Parathyroid adenoma (tissue), 2 donors: ENCODE data around the gene YWHAQ.

Experiments
- H2AFZ ChIP-seq: fragments of 300-600 bp; sonication (generic); one replicate; pipeline ENCODE4 v1.7.0; 2017; ENCODE audit warnings: antibody characterized with exemption, mild to moderate bottlenecking
- H3K27ac ChIP-seq: fragments of 300-600 bp; sonication (generic); one replicate; pipeline ENCODE4 v1.7.0; 2017
- H3K27me3 ChIP-seq: fragments of 300-600 bp; sonication (generic); one replicate; pipeline ENCODE4 v1.7.0; 2017; ENCODE audit warnings: low read length; ENCODE audit not compliant: control insufficient read depth, insufficient read depth
- H3K36me3 ChIP-seq: fragments of 300-600 bp; sonication (generic); one replicate; pipeline ENCODE4 v1.7.0; 2017; ENCODE audit warnings: low read length; ENCODE audit not compliant: control insufficient read depth, insufficient read depth
- H3K4me1 ChIP-seq: fragments of 300-600 bp; sonication (generic); one replicate; pipeline ENCODE4 v1.7.0; 2017; ENCODE audit warnings: control low read depth
- H3K4me2 ChIP-seq: fragments of 300-600 bp; sonication (generic); one replicate; pipeline ENCODE4 v1.7.0; 2017; ENCODE audit warnings: low read length
- H3K4me3 ChIP-seq: fragments of 300-600 bp; sonication (generic); one replicate; pipeline ENCODE4 v1.7.0; 2017; ENCODE audit warnings: low read depth, low read length
- H3K79me2 ChIP-seq: fragments of 300-600 bp; sonication (generic); one replicate; pipeline ENCODE4 v1.7.0; 2017; ENCODE audit warnings: control low read depth
- H3K9ac ChIP-seq: fragments of 300-600 bp; sonication (generic); one replicate; pipeline ENCODE4 v1.7.0; 2017; ENCODE audit warnings: mild to moderate bottlenecking
- H3K9me3 ChIP-seq: fragments of 300-600 bp; sonication (generic); one replicate; pipeline ENCODE4 v1.7.0; 2017; ENCODE audit warnings: low read length; ENCODE audit not compliant: control insufficient read depth
- TF ChIP-seq, protein P1 (sequence below): fragments of 300-600 bp; sonication (generic); IDR thresholded peaks from one replicate; pipeline ENCODE4 v1.7.0; 2017; ENCODE audit warnings: antibody characterized with exemption, mild to moderate bottlenecking
- donor health status: primary hyperparathyroidism.

YWHAQ gene

DNA sequence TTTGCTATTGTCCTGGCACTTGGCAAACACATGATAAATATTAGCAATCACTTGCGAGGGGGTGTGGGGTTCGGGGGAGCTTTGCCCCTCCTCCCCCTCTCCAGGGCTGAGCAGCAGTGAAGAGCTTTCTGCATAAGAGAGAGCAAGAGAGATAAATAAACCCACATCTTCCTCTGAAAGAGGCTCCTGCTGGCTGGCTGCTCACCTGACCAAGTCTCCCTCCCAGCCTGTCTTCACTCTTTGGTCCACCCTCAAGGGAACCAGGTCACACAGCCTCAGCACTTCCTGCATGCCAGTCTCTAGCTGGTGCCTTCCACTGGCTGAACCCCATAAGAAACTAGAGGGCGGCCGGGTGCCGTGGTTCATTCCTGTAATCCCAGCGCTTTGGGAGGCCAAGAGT is 18.5 kb upstream of the YWHAQ start:
- Histone ChIP-seq H3K4me1 (peaks cover 2% of the 10 kb centered on the region), H3K79me2 (no peaks in the 10 kb centered on the region), H3K9ac (no peak overlapping the region), H3K27ac (no peak overlapping the region), H3K9me3 (no peaks in the 10 kb centered on the region), H3K36me3 (no peaks in the 10 kb centered on the region), H3K27me3 (no peaks in the 10 kb centered on the region), H3K4me3 (no peak overlapping the region), H3K4me2 (no peak overlapping the region), H2AFZ (no peak overlapping the region)
- TF ChIP-seq, protein P1, sequence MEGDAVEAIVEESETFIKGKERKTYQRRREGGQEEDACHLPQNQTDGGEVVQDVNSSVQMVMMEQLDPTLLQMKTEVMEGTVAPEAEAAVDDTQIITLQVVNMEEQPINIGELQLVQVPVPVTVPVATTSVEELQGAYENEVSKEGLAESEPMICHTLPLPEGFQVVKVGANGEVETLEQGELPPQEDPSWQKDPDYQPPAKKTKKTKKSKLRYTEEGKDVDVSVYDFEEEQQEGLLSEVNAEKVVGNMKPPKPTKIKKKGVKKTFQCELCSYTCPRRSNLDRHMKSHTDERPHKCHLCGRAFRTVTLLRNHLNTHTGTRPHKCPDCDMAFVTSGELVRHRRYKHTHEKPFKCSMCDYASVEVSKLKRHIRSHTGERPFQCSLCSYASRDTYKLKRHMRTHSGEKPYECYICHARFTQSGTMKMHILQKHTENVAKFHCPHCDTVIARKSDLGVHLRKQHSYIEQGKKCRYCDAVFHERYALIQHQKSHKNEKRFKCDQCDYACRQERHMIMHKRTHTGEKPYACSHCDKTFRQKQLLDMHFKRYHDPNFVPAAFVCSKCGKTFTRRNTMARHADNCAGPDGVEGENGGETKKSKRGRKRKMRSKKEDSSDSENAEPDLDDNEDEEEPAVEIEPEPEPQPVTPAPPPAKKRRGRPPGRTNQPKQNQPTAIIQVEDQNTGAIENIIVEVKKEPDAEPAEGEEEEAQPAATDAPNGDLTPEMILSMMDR, result no peak

- no peaks in the 10 kb centered on the region for H3K9me3 ChIP-seq
- no peaks in the 10 kb centered on the region for H3K36me3 ChIP-seq
- no peak overlapping the region for H3K9ac ChIP-seq
- H2AFZ ChIP-seq, result no peak overlapping the region
- TF ChIP-seq, protein P1, result no peak
- H3K4me1 ChIP-seq, result peaks cover 2% of the 10 kb centered on the region
- H3K79me2 ChIP-seq, result no peaks in the 10 kb centered on the region
- no peak overlapping the region for H3K27ac ChIP-seq
- H3K4me3 ChIP-seq, result no peak overlapping the region
- H3K4me2 ChIP-seq, result no peak overlapping the region
- H3K27me3 ChIP-seq, result no peaks in the 10 kb centered on the region
These were observed 18.0 kb upstream of the YWHAQ start for GRCh38 chr2:9648821-9649220.

GRCh38 chr2:9647884-9648283 is 17.1 kb upstream of the YWHAQ start:
- no peak overlapping the region for H3K27ac ChIP-seq
- no peaks in the 10 kb centered on the region for H3K79me2 ChIP-seq
- no peak overlapping the region for H3K9ac ChIP-seq
- H3K9me3 ChIP-seq, result no peaks in the 10 kb centered on the region
- H2AFZ ChIP-seq, result peak overlapping the region; percentile 13
- no peaks in the 10 kb centered on the region for H3K27me3 ChIP-seq
- H3K4me1 ChIP-seq, result peaks cover 2% of the 10 kb centered on the region
- H3K4me3 ChIP-seq, result no peak overlapping the region
- H3K4me2 ChIP-seq, result no peak overlapping the region
- no peaks in the 10 kb centered on the region for H3K36me3 ChIP-seq
- TF ChIP-seq, protein P1, result no peak

GRCh38 chr2:9646196-9647030 is 15.6 kb upstream of the YWHAQ start:
- Histone ChIP-seq H3K9me3 (no peaks in the 10 kb centered on the region), H3K4me2 (no peak overlapping the region), H3K9ac (no peak overlapping the region), H3K4me1 (peaks cover 2% of the 10 kb centered on the region), H3K27me3 (no peaks in the 10 kb centered on the region), H3K27ac (no peak overlapping the region), H3K79me2 (no peaks in the 10 kb centered on the region), H3K36me3 (no peaks in the 10 kb centered on the region), H3K4me3 (no peak overlapping the region), H2AFZ (no peak overlapping the region)
- TF ChIP-seq, protein P1, result no peak

DNA sequence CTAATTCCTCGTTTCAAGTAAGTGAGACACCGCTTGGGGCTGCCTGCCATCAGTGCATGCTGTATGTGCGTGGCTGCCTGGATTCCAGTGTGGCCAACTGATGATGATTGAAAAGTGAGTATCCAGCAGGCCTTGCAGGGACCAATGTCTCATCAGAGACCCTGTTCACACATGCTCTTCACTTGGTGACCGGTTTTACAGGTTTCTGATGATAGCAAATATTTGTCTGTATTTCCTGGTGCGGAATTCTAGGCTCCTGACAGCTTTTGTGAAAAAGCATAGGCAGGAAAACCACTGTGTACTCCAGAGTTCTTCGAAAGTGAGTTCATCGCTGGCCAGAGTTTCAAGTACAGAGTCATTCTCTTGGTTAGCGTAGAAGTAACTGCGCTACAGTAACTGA is 13.8 kb upstream of the YWHAQ start:
- TF ChIP-seq, protein P1, result no peak
- H3K27ac ChIP-seq, result no peak overlapping the region

More for the DNA sequence above, 13.8 kb upstream of the YWHAQ start:
- no peaks in the 10 kb centered on the region for H3K27me3 ChIP-seq
- no peaks in the 10 kb centered on the region for H3K79me2 ChIP-seq
- H3K4me3 ChIP-seq, result no peak overlapping the region
- no peak overlapping the region for H2AFZ ChIP-seq
- peaks cover 2% of the 10 kb centered on the region for H3K4me1 ChIP-seq
- H3K4me2 ChIP-seq, result no peak overlapping the region
- H3K9me3 ChIP-seq, result no peaks in the 10 kb centered on the region
- H3K9ac ChIP-seq, result no peak overlapping the region
- H3K36me3 ChIP-seq, result no peaks in the 10 kb centered on the region
